BE2C (cell line): ENCODE measurements around the gene PIGT.
A peak's percentile ranks its signal among the peaks of the same experiment; 100 is the strongest.

Experiments used
- DNase-seq: peaks from one replicate; pipeline ENCODE4 v3.0.0-alpha.2; 2020
- H3K27me3 ChIP-seq: fragments of 250-450 bp; sonication (Bioruptor Pico); 2 replicates; pipeline ENCODE4 v1.5.1; 2020; ENCODE audit warnings: mild to moderate bottlenecking
- H3K36me3 ChIP-seq: fragments of 250-450 bp; sonication (Bioruptor Pico); 2 replicates; pipeline ENCODE4 v1.5.1; 2020; ENCODE audit warnings: mild to moderate bottlenecking
- H3K4me1 ChIP-seq: fragments of 250-450 bp; sonication (Bioruptor Pico); 2 replicates; pipeline ENCODE4 v1.5.1; 2020
- H3K4me3 ChIP-seq: 2 replicates; pipeline ENCODE4 v1.5.1; 2011; ENCODE audit warnings: low read depth, low read length
- H3K9me3 ChIP-seq: fragments of 250-450 bp; sonication (Bioruptor Pico); 2 replicates; pipeline ENCODE4 v1.5.1; 2020
- TF ChIP-seq, protein P1 (sequence below): IDR thresholded peaks from 2 replicates; pipeline ENCODE4 v1.5.1; 2012; ENCODE audit warnings: mild to moderate bottlenecking, low read depth, low read length

The PIGT gene

GRCh38 chr20:45408646-45409213 is 7.2 kb upstream of the PIGT start:
- no peak overlapping the region for H3K4me3 ChIP-seq
- H3K36me3 ChIP-seq: peaks cover 3% of the 10 kb centered on the region; the same call in 1 of the 2 replicates
- H3K27me3 ChIP-seq: peaks cover 22% of the 10 kb centered on the region
- TF ChIP-seq, protein P1, sequence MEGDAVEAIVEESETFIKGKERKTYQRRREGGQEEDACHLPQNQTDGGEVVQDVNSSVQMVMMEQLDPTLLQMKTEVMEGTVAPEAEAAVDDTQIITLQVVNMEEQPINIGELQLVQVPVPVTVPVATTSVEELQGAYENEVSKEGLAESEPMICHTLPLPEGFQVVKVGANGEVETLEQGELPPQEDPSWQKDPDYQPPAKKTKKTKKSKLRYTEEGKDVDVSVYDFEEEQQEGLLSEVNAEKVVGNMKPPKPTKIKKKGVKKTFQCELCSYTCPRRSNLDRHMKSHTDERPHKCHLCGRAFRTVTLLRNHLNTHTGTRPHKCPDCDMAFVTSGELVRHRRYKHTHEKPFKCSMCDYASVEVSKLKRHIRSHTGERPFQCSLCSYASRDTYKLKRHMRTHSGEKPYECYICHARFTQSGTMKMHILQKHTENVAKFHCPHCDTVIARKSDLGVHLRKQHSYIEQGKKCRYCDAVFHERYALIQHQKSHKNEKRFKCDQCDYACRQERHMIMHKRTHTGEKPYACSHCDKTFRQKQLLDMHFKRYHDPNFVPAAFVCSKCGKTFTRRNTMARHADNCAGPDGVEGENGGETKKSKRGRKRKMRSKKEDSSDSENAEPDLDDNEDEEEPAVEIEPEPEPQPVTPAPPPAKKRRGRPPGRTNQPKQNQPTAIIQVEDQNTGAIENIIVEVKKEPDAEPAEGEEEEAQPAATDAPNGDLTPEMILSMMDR: no peak
- H3K9me3 ChIP-seq: no peaks in the 10 kb centered on the region
- no peak for DNase-seq
- H3K4me1 ChIP-seq: no peaks in the 10 kb centered on the region

- TF ChIP-seq, protein P1: no peak
- peaks cover 3% of the 10 kb centered on the region; the same call in 1 of the 2 replicates for H3K36me3 ChIP-seq
- H3K4me1 ChIP-seq: no peaks in the 10 kb centered on the region
- peaks cover 22% of the 10 kb centered on the region for H3K27me3 ChIP-seq
- H3K4me3 ChIP-seq: no peak overlapping the region
- H3K9me3 ChIP-seq: no peaks in the 10 kb centered on the region
- DNase-seq: no peak
Observed at GRCh38 chr20:45409521-45410272, 6.2 kb upstream of the PIGT start.

DNA sequence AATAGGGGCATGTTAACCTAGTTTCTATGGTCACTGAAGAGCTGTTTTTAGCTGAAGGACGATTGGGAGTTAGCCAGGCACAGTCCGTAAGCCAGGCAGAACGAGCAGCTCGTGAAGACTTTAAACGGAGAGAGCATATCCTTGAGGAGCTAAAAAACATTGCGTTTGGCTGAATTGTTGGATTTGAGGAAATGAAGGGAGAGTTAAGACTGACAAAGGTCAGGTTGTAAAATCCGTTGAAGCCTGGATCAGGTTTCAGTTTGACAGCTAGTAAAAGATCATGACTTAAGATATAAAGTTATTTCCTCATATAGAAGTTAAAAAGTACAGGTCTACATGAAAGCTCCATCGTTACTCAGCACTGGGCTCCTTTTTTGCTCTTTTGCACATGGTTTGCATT is 5.1 kb upstream of the PIGT start:
- peaks cover 17% of the 10 kb centered on the region for H3K27me3 ChIP-seq
- no peak overlapping the region for H3K4me3 ChIP-seq
- H3K9me3 ChIP-seq: no peaks in the 10 kb centered on the region
- TF ChIP-seq, protein P1: no peak
- peaks cover 3% of the 10 kb centered on the region; the same call in 1 of the 2 replicates for H3K36me3 ChIP-seq
- H3K4me1 ChIP-seq: no peaks in the 10 kb centered on the region
- no peak for DNase-seq

DNA sequence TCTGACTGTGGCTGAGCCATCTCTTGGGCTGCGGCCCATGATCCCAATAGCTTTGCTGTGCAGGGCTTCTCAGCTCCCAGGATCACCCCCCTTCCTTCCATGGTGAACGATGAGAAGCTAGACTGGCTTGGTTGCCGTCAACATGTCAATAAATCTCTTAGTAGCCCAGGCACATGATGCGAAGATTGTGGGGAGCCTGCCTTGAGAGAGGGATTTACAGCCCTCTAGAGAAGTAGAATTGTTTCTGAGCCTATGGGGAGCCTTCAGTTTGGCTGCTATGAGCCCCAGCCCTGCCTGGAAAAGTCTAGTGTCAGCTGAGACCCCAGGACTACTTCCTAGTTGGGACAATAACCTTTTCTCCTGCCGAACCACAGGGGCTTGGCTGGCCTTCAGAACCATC is 3.3 kb upstream of the PIGT start:
- Histone ChIP-seq H3K4me1 (no peaks in the 10 kb centered on the region), H3K4me3 (no peak overlapping the region), H3K9me3 (no peaks in the 10 kb centered on the region), H3K27me3 (no peaks in the 10 kb centered on the region), H3K36me3 (peaks cover 3% of the 10 kb centered on the region; the same call in 1 of the 2 replicates)
- TF ChIP-seq, protein P1: no peak
- DNase-seq: no peak

GRCh38 chr20:45413479-45413878 is 2.5 kb upstream of the PIGT start:
- Histone ChIP-seq H3K4me1 (no peaks in the 10 kb centered on the region), H3K4me3 (no peak overlapping the region), H3K9me3 (no peaks in the 10 kb centered on the region), H3K27me3 (no peaks in the 10 kb centered on the region), H3K36me3 (peaks cover 3% of the 10 kb centered on the region; the same call in 1 of the 2 replicates)
- TF ChIP-seq, protein P1: no peak
- DNase-seq: no peak

GRCh38 chr20:45416917-45417316 is 976 bp downstream of the PIGT start:
- H3K27me3 ChIP-seq: no peaks in the 10 kb centered on the region
- DNase-seq: no peak
- no peaks in the 10 kb centered on the region for H3K4me1 ChIP-seq
- no peaks in the 10 kb centered on the region for H3K9me3 ChIP-seq
- TF ChIP-seq, protein P1: no peak
- H3K4me3 ChIP-seq: peak overlapping the region; percentile 97
- H3K36me3 ChIP-seq: peaks cover 19% of the 10 kb centered on the region
